Measurements from ENCODE around the gene RAPGEF3.

RAPGEF3 gene

DNA sequence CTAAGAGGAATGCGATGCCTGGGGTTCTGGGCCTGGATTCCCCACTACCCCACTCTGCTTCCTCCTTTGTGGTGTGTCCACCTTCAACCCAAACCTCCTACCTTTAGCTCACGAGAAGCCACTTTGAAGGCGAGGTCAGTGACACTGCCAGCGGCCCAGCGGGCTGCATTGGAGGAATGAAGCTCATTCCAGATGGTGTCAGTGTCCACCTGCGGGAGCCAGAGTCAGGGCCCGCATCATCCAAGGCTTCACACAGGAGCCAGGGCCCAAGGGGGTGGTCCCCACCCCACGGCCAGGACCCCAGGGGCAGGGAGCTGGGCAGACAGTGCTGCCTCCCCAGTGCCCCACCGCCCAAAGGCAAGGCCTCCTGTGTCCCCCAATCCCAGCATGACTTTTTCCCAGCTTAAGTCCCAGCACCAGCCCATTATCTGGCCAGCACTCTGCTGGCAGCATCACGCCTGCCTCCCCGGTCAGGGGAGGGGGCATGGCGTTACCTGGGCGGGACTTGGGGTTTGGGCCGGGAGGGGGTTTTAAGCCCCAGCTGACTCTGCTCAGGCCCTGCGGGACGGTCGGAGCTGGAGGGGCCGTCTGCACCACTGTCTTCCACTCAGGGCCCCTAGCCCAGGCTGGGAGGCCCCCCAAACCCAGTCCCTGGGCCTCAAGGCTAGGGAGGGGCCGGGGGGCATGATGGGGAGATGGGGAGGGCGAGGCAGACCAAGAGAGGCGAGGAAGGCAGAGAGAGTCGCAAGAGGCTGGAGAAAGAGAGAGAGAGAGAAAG, 31.2 kb upstream of the RAPGEF3 start:
- no peak for DNase-seq

DNA sequence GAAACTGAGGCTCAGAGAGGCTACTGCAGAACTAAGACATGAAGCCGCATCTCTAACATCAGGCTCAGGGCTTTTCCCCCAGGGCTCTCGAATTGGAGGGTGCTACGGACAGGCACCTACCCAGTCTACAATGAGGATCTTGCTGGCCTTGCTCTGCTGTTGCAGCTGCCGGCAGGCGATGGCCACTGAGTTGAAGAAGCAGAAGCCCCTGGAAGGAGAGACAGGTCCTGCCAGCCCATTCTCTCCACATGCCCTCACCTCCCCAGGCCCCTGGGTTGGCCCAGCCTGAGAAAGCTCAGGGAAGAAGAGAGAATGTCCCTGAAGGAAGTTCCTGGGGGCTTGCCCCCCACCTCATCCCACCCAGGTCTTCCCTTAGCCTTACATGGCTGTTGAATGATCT, 30.5 kb upstream of the RAPGEF3 start:
- DNase-seq, result no peak

- no peak for DNase-seq
These were observed 29.1 kb upstream of the RAPGEF3 start for GRCh38 chr12:47787596-47788319.

DNA sequence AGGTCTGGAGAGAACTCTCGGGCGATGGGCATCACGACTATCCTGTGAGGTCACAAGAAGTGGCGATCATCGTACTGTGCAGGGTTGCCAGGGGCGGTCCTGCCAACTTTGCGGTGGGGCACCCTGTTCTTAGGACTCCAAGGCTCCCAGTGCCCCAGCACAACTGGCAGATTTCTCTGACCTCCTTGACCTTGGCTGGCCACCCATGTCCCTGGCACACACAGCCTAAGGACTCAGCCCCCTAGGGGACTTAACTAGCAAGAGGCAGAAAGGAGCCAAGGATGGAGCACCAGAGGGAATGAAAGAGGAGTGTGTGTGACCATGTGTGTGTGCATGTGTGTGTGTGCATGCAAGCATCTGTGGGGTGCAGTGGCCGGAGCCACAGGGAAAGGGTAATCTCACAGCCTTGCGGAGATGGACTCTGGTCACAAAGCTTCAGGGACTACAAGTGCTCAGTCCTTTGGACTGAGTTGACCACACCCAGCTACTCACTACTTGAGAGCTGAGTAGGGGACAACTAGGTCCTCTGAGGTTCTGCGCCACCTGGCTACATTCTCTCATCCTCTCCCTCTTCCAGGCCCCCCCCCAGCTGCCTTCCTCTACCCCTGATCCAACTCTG, 28.1 kb upstream of the RAPGEF3 start:
- no peak for DNase-seq

- no peak for DNase-seq
These were observed 27.4 kb upstream of the RAPGEF3 start for GRCh38 chr12:47785887-47786661.

GRCh38 chr12:47785036-47785886, 26.6 kb upstream of the RAPGEF3 start:
- DNase-seq, result no peak

- DNase-seq, result no peak
These were observed 25.4 kb upstream of the RAPGEF3 start for GRCh38 chr12:47783821-47784819.

DNA sequence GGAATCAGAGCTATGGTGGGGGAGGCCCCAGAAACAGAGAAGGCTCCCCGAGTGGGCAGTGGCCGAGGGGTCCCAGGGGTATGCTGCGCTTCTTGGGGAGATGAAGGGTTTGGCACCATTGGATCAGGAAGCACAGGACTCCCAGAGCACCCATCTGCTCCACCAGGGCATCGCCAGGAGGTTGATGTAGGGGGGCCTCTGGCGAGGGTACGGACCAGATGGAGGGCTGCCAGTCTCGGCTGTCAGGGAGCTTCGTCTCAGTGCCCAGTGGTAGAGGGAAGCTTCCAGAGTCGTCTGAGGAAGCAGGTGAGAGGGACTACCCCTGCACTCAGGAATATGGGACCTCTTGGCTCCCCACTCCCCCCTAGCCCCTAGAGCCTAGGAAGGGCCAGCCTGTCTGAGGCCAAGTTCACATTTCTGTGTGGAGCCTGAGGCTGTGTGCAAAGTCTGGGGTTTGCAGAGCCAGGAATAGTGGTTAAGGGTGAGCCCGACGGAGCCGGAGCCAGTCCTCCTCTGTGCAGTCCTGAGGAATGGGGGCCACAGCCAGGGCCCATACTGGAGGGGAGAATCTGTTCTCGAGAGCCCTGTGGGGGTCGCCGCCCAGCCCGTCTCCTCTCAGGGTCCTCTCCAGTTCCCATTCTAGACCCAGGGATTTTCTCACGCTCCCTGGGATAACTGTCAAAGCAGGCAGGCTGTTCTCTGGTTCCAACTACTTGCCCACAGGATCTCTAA, 24.5 kb upstream of the RAPGEF3 start:
- DNase-seq, result no peak

- DNase-seq, result no peak
These were observed 23.7 kb upstream of the RAPGEF3 start for GRCh38 chr12:47782372-47782770.

DNA sequence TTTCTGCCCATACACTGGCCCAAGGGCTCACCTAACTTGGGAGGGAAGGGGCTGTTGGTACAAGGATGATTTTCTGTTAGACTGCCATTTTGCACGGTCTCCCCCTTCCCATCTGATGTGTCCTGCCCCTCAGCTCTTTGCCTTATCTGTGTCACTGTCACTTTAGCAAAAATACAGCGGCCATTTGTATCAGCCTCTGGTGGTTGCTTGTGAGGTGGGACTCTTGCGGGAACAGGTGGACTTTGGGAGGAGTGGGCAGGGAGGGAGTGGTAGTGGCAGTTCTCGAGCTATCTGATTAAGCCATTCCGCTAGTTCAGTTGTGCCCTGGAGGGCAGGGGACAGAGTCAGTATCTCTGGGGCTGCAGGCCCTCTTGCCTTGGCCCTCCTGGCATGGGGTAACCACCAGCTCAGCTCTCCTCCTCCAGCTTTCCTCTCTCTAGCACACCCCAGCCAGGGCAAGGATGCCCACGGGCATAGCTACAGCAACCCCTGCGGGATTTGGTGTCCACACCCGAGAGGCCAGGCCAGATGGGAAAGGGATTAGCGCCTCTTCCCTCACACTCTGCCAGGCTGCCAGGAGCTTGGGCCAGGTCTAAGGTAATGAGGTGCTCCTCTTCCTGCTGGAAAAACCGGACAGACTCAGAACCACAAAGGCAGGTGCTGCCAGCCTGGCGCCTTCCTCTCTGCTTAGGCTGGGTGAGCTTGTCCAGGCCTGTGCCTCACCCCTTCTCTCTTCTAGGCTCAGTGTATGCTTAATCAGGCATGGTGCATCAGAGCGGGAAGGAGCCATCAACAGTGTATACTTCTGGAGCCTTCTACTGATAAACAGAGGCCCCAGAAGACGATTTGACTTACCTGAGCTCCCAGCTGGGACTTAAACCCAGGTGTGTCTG, 23.0 kb upstream of the RAPGEF3 start:
- DNase-seq, result no peak

- DNase-seq, result no peak
These were observed 21.3 kb upstream of the RAPGEF3 start for GRCh38 chr12:47779943-47780504.

- peak; percentile 88 for DNase-seq
These were observed 20.7 kb upstream of the RAPGEF3 start for GRCh38 chr12:47779301-47779942.

- DNase-seq, result no peak
These were observed 20.2 kb upstream of the RAPGEF3 start for GRCh38 chr12:47778881-47779280.

- no peak for DNase-seq
These were observed 19.3 kb upstream of the RAPGEF3 start for GRCh38 chr12:47777741-47778558.

GRCh38 chr12:47777151-47777550, 18.5 kb upstream of the RAPGEF3 start:
- no peak for DNase-seq

GRCh38 chr12:47776471-47777143, 17.9 kb upstream of the RAPGEF3 start:
- DNase-seq, result no peak
